Sigmoid colon (tissue), 7 donors: ENCODE data around the gene TMEM63C. TPM values are rescaled to one million over a fixed set of nuclear protein-coding genes. Genes with fewer than 3 reads are reported as not detected.

Source experiments
- DNase-seq: peaks from one replicate; pipeline ENCODE4 v3.0.0-alpha.2; 2019
- H3K27ac ChIP-seq, 4 donors: fragments of 200-600 bp; sonication (generic); one replicate each; pipeline ENCODE4 v1.5.1; 2016 to 2019; ENCODE audit warnings: mild to moderate bottlenecking in 1 of 4
- H3K27me3 ChIP-seq, 3 donors: fragments of 200-600 bp; sonication (generic); one replicate each; pipeline ENCODE4 v1.5.1; 2019; ENCODE audit warnings: mild to moderate bottlenecking in 1 of 3
- H3K36me3 ChIP-seq, 4 donors: fragments of 200-600 bp; sonication (generic); one replicate each; pipeline ENCODE4 v1.5.1; 2016 to 2019
- H3K4me1 ChIP-seq, 4 donors: fragments of 200-600 bp; sonication (generic); one replicate each; pipeline ENCODE4 v1.5.1; 2017 to 2019
- H3K4me3 ChIP-seq, 4 donors: fragments of 200-600 bp; sonication (generic); one replicate each; pipeline ENCODE4 v1.5.1; 2017 to 2019; ENCODE audit warnings: mild to moderate bottlenecking in 2 of 4, moderate library complexity in 1 of 4
- H3K9me3 ChIP-seq, 4 donors: fragments of 200-600 bp in 3 of 4; sonication (generic) in 3 of 4; one replicate each; pipeline versions ENCODE4 v1.5.1 to v1.6.1; 2013 to 2019
- CTCF ChIP-seq, 4 experiments: fragments of 450-650 bp in 3 of 4; fragments of 200-600 bp in 1 of 4; IDR thresholded peaks; one replicate each; pipeline ENCODE4 v1.5.1; 2016 to 2019; ENCODE audit warnings: antibody characterized with exemption in 4 of 4, mild to moderate bottlenecking in 3 of 4, moderate library complexity in 2 of 4
- EP300 ChIP-seq, 4 donors: sonication (generic); formaldehyde crosslinking; IDR thresholded peaks; one replicate each; pipeline ENCODE4 v1.6.1; 2017; ENCODE audit warnings: antibody characterized with exemption in 4 of 4
- POLR2A ChIP-seq, 2 donors: fragments of 450-650 bp; IDR thresholded peaks; one replicate each; pipeline ENCODE4 v1.6.1; 2016; ENCODE audit warnings: antibody characterized with exemption in 2 of 2, mild to moderate bottlenecking in 2 of 2, moderate library complexity in 2 of 2
- POLR2AphosphoS5 ChIP-seq, 4 donors: sonication (generic); formaldehyde crosslinking; IDR thresholded peaks; one replicate each; pipeline ENCODE4 v1.6.1; 2017; ENCODE audit warnings: antibody characterized with exemption in 4 of 4
- WGBS, 2 donors: extraction: QIAGEN DNeasy Blood & Tissue Kit; methylation state at CpG; one replicate each; pipeline ENCODE4 v1.1.7; 2013; 5-methylcytosine and 5-hydroxymethylcytosine counted together
- intact Hi-C: fragments of 100-400 bp; cut with DNase I; formaldehyde crosslinking; loops from one replicate; pipeline ENCODE4 v1.15.1; 2023
- polyA plus RNA-seq, 3 donors: library from polyadenylated mRNA; stranded (reverse); fragments of 200-250 nt; gene quantifications; one replicate each; pipeline ENCODE4 v1.2.3, GENCODE V29; 2013
- total RNA-seq, 4 donors: library from RNA; depleted of rRNA; stranded (reverse); fragments of >200 nt; gene quantifications; one replicate each; pipeline ENCODE4 v1.1.0, GENCODE V29; 2016
- donor health status: healthy with polysubstance abuse.
- donor health status: Bipolar disorder and iron deficiency.
- donor health status: healthy.

Gene TMEM63C
- total and polyA plus RNA-seq, 7 donors = 0.28 to 6.5 (median 1.8) TPM

DNA sequence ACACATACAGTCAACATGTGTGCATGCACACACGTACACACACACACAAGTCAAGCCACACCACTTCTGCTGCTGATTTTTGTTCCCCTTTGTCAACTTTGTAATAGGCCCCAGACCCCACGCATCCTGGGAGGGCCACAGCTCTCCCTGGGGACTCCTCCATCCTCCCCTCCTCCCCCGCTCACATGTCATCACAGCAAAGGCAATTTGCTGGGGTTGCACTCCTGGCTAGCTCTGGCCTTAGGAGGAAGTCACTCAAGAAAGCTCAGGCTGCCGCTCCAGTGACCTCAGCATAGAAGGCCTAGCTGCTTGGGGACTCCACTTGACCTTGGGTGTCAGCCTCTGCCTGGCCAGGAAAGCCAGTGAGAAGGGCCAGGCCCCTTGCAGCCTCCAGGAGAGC is 62.3 kb downstream of the TMEM63C start:
- WGBS, 2 donors = 70 to 87% methylated on average over 4 of the region's 4 CpGs
- intact Hi-C loops = no loop called here
- no peaks in the 10 kb centered on the region for H3K36me3 ChIP-seq
- no peaks in the 10 kb centered on the region for H3K4me1 ChIP-seq
- H3K27me3 ChIP-seq = no peaks in the 10 kb centered on the region
- H3K4me3 ChIP-seq = no peak overlapping the region
- TF ChIP-seq EP300 (IDR thresholded peaks at IDR 0.05) = no peak
- TF ChIP-seq POLR2AphosphoS5 (IDR thresholded peaks at IDR 0.05) = no peak
- TF ChIP-seq CTCF (IDR thresholded peaks at IDR 0.05) = no peak
- no peak for TF ChIP-seq POLR2A (IDR thresholded peaks at IDR 0.05)
- H3K27ac ChIP-seq = no peak overlapping the region
- no peak for DNase-seq
- H3K9me3 ChIP-seq = no peaks in the 10 kb centered on the region

DNA sequence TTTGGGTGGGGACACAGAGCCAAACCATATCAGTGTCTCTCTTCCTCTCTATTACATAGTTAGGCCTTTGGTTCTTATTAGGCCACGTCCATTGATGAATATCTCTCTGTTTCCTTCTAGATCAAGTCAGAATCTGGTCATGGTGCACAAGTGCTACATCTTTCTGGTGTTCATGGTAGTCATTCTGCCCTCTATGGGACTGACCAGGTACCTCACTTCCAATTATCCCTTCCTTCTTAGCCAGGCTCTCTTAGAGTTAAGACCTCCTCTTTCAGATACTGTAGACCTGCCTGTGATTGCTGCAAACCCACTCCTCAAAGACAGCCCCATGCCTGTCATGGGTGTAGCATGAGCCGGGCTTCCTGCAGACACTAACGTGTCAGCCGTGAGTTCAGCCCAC is 64.2 kb downstream of the TMEM63C start:
- no peaks in the 10 kb centered on the region for H3K36me3 ChIP-seq
- H3K9me3 ChIP-seq = no peaks in the 10 kb centered on the region
- TF ChIP-seq CTCF (IDR thresholded peaks at IDR 0.05) (no peak), POLR2AphosphoS5 (IDR thresholded peaks at IDR 0.05) (no peak), EP300 (IDR thresholded peaks at IDR 0.05) (no peak), POLR2A (IDR thresholded peaks at IDR 0.05) (no peak)
- no peak overlapping the region for H3K4me3 ChIP-seq
- intact Hi-C loops = no loop called here
- DNase-seq = no peak
- 92 to 93% methylated on average over 4 of the region's 4 CpGs for WGBS, 2 donors
- H3K27ac ChIP-seq = no peak overlapping the region
- H3K27me3 ChIP-seq = no peaks in the 10 kb centered on the region
- H3K4me1 ChIP-seq = no peaks in the 10 kb centered on the region

DNA sequence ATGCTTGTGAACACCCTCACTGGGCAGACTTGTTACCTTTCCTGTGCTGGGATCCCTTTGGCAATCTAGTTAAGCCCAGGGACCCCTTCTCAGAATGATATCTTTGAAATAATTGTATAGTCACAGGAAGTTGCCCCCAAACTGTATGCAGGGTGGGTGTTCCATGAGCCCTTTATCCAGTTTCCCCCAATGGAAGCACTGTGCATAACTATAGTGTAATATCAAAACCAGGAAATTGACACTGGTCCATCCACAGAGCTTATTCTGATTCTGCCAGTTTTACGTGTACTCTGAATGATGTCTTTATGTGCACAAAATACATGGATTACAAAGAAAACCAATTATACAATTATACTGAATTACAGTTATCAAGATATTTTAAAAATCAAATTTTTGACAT is 65.2 kb downstream of the TMEM63C start:
- Histone ChIP-seq H3K27me3 (no peaks in the 10 kb centered on the region), H3K27ac (no peak overlapping the region), H3K9me3 (no peaks in the 10 kb centered on the region), H3K4me1 (no peaks in the 10 kb centered on the region), H3K4me3 (no peak overlapping the region), H3K36me3 (no peaks in the 10 kb centered on the region)
- 92 to 94% methylated on average over 1 of the region's 1 CpG for WGBS, 2 donors
- no peak for TF ChIP-seq POLR2AphosphoS5 (IDR thresholded peaks at IDR 0.05)
- no peak for TF ChIP-seq CTCF (IDR thresholded peaks at IDR 0.05)
- no peak for TF ChIP-seq POLR2A (IDR thresholded peaks at IDR 0.05)
- TF ChIP-seq EP300 (IDR thresholded peaks at IDR 0.05) = no peak
- DNase-seq = no peak
- intact Hi-C loops = no loop called here

GRCh38 chr14:77248666-77249065 is 67.1 kb downstream of the TMEM63C start:
- Histone ChIP-seq H3K9me3 (no peaks in the 10 kb centered on the region), H3K27me3 (no peaks in the 10 kb centered on the region), H3K4me1 (no peaks in the 10 kb centered on the region), H3K4me3 (no peak overlapping the region), H3K27ac (no peak overlapping the region), H3K36me3 (no peaks in the 10 kb centered on the region)
- 95% methylated on average over 7 of the region's 7 CpGs for WGBS, 2 donors
- TF ChIP-seq POLR2AphosphoS5 (IDR thresholded peaks at IDR 0.05) (no peak), CTCF (IDR thresholded peaks at IDR 0.05) (no peak), POLR2A (IDR thresholded peaks at IDR 0.05) (no peak), EP300 (IDR thresholded peaks at IDR 0.05) (no peak)
- no peak for DNase-seq
- intact Hi-C loops = no loop called here

GRCh38 chr14:77249286-77249685 is 67.7 kb downstream of the TMEM63C start:
- H3K4me1 ChIP-seq = no peaks in the 10 kb centered on the region
- H3K27me3 ChIP-seq = no peaks in the 10 kb centered on the region
- intact Hi-C loops = no loop called here
- H3K9me3 ChIP-seq = no peaks in the 10 kb centered on the region
- H3K27ac ChIP-seq = no peak overlapping the region
- no peaks in the 10 kb centered on the region for H3K36me3 ChIP-seq
- no peak overlapping the region for H3K4me3 ChIP-seq
- no peak for DNase-seq
- no peak for TF ChIP-seq POLR2AphosphoS5 (IDR thresholded peaks at IDR 0.05)
- no peak for TF ChIP-seq EP300 (IDR thresholded peaks at IDR 0.05)
- TF ChIP-seq CTCF (IDR thresholded peaks at IDR 0.05) = no peak
- TF ChIP-seq POLR2A (IDR thresholded peaks at IDR 0.05) = no peak
- 94 to 95% methylated on average over 7 of the region's 7 CpGs for WGBS, 2 donors
